ENCODE results near the gene TOX2. TPM values are rescaled to one million over a fixed set of nuclear protein-coding genes. Genes with fewer than 3 reads are reported as not detected.

TOX2 gene
- total RNA-seq, result 1 to 10 TPM in 1 of 3 donors, under 1 TPM in 2; 0.66 to 1.1 (median 0.87) TPM

DNA sequence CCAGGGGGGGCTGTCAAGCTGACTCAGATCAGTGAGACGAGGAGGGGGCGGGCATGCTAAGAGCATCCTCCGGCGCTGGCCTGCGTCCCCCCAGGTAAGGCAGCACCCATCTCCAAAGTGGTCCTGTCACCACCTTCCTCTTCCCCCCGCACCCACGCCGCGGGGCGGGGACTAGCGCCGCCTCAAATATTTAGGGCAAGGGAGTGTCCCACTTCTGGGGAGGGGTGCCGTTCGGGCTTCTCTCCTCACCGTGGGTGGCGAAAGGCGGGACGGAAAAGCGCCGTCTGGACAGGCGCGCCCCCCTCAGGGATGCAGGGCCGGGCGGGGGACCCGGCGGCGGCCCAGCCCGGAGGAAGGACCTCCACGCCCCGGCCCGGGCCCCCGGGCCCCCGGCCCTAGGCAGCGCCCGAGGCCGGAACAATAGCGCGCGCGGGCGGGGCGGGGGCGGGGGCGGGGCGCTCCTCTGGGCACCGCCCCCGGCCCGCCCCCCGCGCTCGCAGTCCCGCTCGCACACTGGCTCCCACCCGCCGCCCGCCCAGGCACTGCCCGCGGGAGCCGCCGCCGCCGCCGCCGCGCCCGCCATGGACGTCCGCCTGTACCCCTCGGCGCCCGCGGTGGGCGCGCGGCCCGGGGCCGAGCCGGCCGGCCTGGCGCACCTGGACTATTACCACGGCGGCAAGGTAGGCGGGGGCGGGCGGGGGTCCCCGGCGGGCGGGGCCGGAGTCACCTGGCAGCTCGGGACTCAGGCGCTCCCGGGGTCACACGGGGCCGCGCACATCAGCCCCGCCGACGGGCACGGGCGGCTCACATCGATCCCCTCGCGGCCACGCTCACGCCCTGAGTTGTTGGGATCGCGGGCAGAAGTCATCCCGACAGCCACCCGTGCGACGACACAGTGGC is at the start of gene TOX2:
TSS of gene TOX2 (plus strand) at position 542 of the 900 bp plus-strand sequence. CDS start at position 582, 40 bp downstream.
- peak; percentile 44 for DNase-seq
- peaks cover 44% of the 10 kb centered on the region for H3K27me3 Mint-ChIP-seq (ENCODE audit: low read depth)
- ATAC-seq, result peak; percentile 55 to 66
- peaks cover 12% of the 10 kb centered on the region for H3K9me3 Mint-ChIP-seq
- no peaks in the 10 kb centered on the region for H3K36me3 Mint-ChIP-seq (ENCODE audit: insufficient read depth)
- H3K4me1 Mint-ChIP-seq (ENCODE audit: low read depth), result peaks cover 26% of the 10 kb centered on the region
- H3K4me3 Mint-ChIP-seq, result peak within 1 kb of the TSS; percentile 79

GRCh38 chr20:43868091-43868490 is 46.6 kb upstream of the TOX2 start:
- H3K36me3 Mint-ChIP-seq (ENCODE audit: insufficient read depth), result no peaks in the 10 kb centered on the region
- DNase-seq, result no peak

DNA sequence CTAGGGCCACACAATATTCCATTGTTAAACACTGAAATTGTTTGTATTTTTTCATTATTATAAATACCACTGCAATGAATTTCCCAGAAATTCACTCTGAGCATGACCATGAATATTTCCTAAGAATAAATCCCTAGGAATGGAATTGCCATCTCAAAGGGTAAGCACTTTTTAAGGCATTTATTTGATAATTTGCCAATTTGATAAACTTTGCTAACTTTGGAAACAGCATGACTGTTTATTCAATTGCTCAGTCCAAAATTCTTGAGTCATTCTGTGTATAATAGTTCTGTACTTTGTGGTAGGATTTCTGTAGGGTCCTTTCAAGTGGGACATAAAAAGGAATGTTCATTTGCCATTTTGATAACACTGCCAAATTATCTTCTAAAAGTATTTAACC is 44.2 kb upstream of the TOX2 start:
- H3K4me3 Mint-ChIP-seq, result no peak overlapping the region
- DNase-seq, result no peak
- H3K27me3 Mint-ChIP-seq (ENCODE audit: low read depth), result no peaks in the 10 kb centered on the region
- H3K4me1 Mint-ChIP-seq (ENCODE audit: low read depth), result no peaks in the 10 kb centered on the region
- no peaks in the 10 kb centered on the region for H3K9me3 Mint-ChIP-seq
- no peak for ATAC-seq
- no peaks in the 10 kb centered on the region for H3K36me3 Mint-ChIP-seq (ENCODE audit: insufficient read depth)

More at GRCh38 chr20:43868091-43868490, 46.6 kb upstream of the TOX2 start:
- no peak for ATAC-seq
- Mint-ChIP-seq H3K4me1 (ENCODE audit: low read depth) (no peaks in the 10 kb centered on the region), H3K27me3 (ENCODE audit: low read depth) (no peaks in the 10 kb centered on the region), H3K4me3 (no peak overlapping the region), H3K9me3 (no peaks in the 10 kb centered on the region)

GRCh38 chr20:43878776-43879175 is 35.9 kb upstream of the TOX2 start:
- no peak for DNase-seq
- no peaks in the 10 kb centered on the region for H3K4me1 Mint-ChIP-seq (ENCODE audit: low read depth)
- no peak for ATAC-seq
- no peaks in the 10 kb centered on the region for H3K36me3 Mint-ChIP-seq (ENCODE audit: insufficient read depth)
- no peaks in the 10 kb centered on the region for H3K9me3 Mint-ChIP-seq
- H3K4me3 Mint-ChIP-seq, result no peak overlapping the region
- peaks cover 12% of the 10 kb centered on the region for H3K27me3 Mint-ChIP-seq (ENCODE audit: low read depth)

DNA sequence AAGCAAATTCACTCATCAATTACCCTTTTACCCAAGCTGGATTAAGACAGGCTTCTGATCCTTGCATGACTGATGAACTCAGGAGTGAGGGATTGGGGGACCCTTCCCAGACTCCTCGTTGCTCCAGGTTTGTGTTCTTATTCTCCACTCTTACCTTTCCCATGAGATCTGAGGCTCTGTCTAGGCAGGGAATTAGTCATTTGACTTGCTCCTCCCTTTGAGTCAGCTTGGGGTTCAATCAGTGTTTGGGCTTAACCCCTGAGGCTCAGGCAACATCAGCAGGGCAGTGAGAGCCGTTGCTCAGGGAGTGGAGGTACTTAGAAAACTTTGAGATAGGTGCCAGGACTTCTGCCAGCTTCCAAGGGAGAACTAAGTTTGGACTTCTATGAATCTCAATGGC is 20.7 kb upstream of the TOX2 start:
- ATAC-seq (no peak), DNase-seq (no peak)
- Mint-ChIP-seq H3K27me3 (ENCODE audit: low read depth) (peaks cover 8% of the 10 kb centered on the region), H3K4me1 (ENCODE audit: low read depth) (no peaks in the 10 kb centered on the region), H3K9me3 (peaks cover 33% of the 10 kb centered on the region), H3K36me3 (ENCODE audit: insufficient read depth) (peaks cover 1% of the 10 kb centered on the region), H3K4me3 (no peak overlapping the region)

- H3K9me3 Mint-ChIP-seq, result peaks cover 30% of the 10 kb centered on the region
- peaks cover 6% of the 10 kb centered on the region for H3K27me3 Mint-ChIP-seq (ENCODE audit: low read depth)
- H3K4me1 Mint-ChIP-seq (ENCODE audit: low read depth), result no peaks in the 10 kb centered on the region
- DNase-seq, result no peak
- H3K4me3 Mint-ChIP-seq, result no peak overlapping the region
- ATAC-seq, result no peak
- peaks cover 1% of the 10 kb centered on the region for H3K36me3 Mint-ChIP-seq (ENCODE audit: insufficient read depth)
Observed at GRCh38 chr20:43894491-43894890, 20.2 kb upstream of the TOX2 start.

DNA sequence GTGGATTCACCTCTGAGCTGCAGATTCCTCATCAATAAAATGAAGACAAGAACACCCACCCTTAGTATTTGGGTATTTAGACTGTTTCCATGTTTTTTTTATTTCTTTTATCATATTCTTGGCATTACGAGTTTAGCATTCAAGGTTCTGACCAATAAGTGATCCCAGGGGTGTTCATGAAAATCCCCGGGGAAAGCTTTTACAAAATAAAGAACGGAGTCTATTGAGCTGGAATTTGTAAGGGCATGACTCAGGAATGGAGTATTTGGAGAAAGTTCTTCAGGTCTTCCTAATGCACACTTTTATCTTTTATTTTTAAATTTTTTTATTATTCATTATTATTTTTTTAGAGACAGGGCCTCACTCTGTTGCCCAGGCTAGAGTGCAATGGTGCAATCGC is 19.4 kb upstream of the TOX2 start:
- peaks cover 3% of the 10 kb centered on the region for H3K27me3 Mint-ChIP-seq (ENCODE audit: low read depth)
- H3K9me3 Mint-ChIP-seq, result peaks cover 23% of the 10 kb centered on the region
- DNase-seq, result no peak
- H3K4me1 Mint-ChIP-seq (ENCODE audit: low read depth), result no peaks in the 10 kb centered on the region
- peaks cover 1% of the 10 kb centered on the region for H3K36me3 Mint-ChIP-seq (ENCODE audit: insufficient read depth)
- no peak overlapping the region for H3K4me3 Mint-ChIP-seq
- no peak for ATAC-seq

GRCh38 chr20:43899274-43900120 is 15.2 kb upstream of the TOX2 start:
- H3K9me3 Mint-ChIP-seq, result no peaks in the 10 kb centered on the region

GRCh38 chr20:43900121-43900466 is 14.6 kb upstream of the TOX2 start:
- Mint-ChIP-seq H3K4me1 (ENCODE audit: low read depth) (no peaks in the 10 kb centered on the region), H3K4me3 (no peak overlapping the region)

More at GRCh38 chr20:43899274-43900120, 15.2 kb upstream of the TOX2 start:
- DNase-seq (no peak), ATAC-seq (no peak)
- H3K27me3 Mint-ChIP-seq (ENCODE audit: low read depth), result peaks cover 2% of the 10 kb centered on the region
- H3K4me1 Mint-ChIP-seq (ENCODE audit: low read depth), result no peaks in the 10 kb centered on the region
- H3K36me3 Mint-ChIP-seq (ENCODE audit: insufficient read depth), result no peaks in the 10 kb centered on the region
- no peak overlapping the region for H3K4me3 Mint-ChIP-seq

GRCh38 chr20:43900496-43900895 is 14.2 kb upstream of the TOX2 start:
- DNase-seq (no peak), ATAC-seq (no peak)
- H3K9me3 Mint-ChIP-seq, result no peaks in the 10 kb centered on the region
- no peak overlapping the region for H3K4me3 Mint-ChIP-seq
- no peaks in the 10 kb centered on the region for H3K4me1 Mint-ChIP-seq (ENCODE audit: low read depth)
- peaks cover 2% of the 10 kb centered on the region for H3K27me3 Mint-ChIP-seq (ENCODE audit: low read depth)
- H3K36me3 Mint-ChIP-seq (ENCODE audit: insufficient read depth), result no peaks in the 10 kb centered on the region

More at GRCh38 chr20:43900121-43900466, 14.6 kb upstream of the TOX2 start:
- ATAC-seq (no peak), DNase-seq (no peak)
- H3K27me3 Mint-ChIP-seq (ENCODE audit: low read depth), result peaks cover 2% of the 10 kb centered on the region
- no peaks in the 10 kb centered on the region for H3K9me3 Mint-ChIP-seq
- H3K36me3 Mint-ChIP-seq (ENCODE audit: insufficient read depth), result no peaks in the 10 kb centered on the region

- H3K4me1 Mint-ChIP-seq (ENCODE audit: low read depth), result no peaks in the 10 kb centered on the region
- H3K4me3 Mint-ChIP-seq, result no peak overlapping the region
- H3K36me3 Mint-ChIP-seq (ENCODE audit: insufficient read depth), result no peaks in the 10 kb centered on the region
- H3K27me3 Mint-ChIP-seq (ENCODE audit: low read depth), result peaks cover 2% of the 10 kb centered on the region
- H3K9me3 Mint-ChIP-seq, result no peaks in the 10 kb centered on the region
- ATAC-seq, result no peak
- DNase-seq, result no peak
Observed at GRCh38 chr20:43901296-43901695, 13.4 kb upstream of the TOX2 start.

- ATAC-seq (no peak), DNase-seq (no peak)
- Mint-ChIP-seq H3K4me1 (ENCODE audit: low read depth) (no peaks in the 10 kb centered on the region), H3K9me3 (peaks cover 8% of the 10 kb centered on the region), H3K27me3 (ENCODE audit: low read depth) (no peaks in the 10 kb centered on the region), H3K36me3 (ENCODE audit: insufficient read depth) (no peaks in the 10 kb centered on the region), H3K4me3 (no peak overlapping the region)
Observed at GRCh38 chr20:43903953-43904826, 10.5 kb upstream of the TOX2 start.

DNA sequence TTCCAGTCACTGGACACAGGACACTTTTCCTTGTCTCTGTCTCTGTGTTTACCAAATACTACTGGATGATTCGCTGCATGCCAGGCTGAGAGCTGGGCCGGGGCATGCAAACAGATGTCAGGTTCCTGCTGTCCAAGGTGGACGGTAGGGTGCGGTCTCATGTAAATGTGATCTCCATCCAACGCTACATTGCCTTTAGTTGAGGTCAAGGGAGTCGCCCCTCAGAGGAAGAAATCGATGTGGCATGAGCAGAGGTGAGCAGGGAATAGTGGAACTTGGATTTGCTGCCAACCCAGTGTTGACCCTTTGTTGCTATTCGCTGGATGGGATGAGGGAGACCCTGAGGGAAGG is 9.8 kb upstream of the TOX2 start:
- ATAC-seq, result no peak
- no peak overlapping the region for H3K4me3 Mint-ChIP-seq
- DNase-seq, result no peak
- H3K27me3 Mint-ChIP-seq (ENCODE audit: low read depth), result no peaks in the 10 kb centered on the region
- no peaks in the 10 kb centered on the region for H3K4me1 Mint-ChIP-seq (ENCODE audit: low read depth)
- H3K36me3 Mint-ChIP-seq (ENCODE audit: insufficient read depth), result no peaks in the 10 kb centered on the region
- H3K9me3 Mint-ChIP-seq, result peaks cover 8% of the 10 kb centered on the region

GRCh38 chr20:43906505-43907034 is 8.1 kb upstream of the TOX2 start:
- H3K36me3 Mint-ChIP-seq (ENCODE audit: insufficient read depth), result no peaks in the 10 kb centered on the region
- peaks cover 3% of the 10 kb centered on the region for H3K27me3 Mint-ChIP-seq (ENCODE audit: low read depth)
- ATAC-seq (no peak), DNase-seq (no peak)
- H3K4me1 Mint-ChIP-seq (ENCODE audit: low read depth), result peaks cover 7% of the 10 kb centered on the region
- H3K9me3 Mint-ChIP-seq, result peaks cover 8% of the 10 kb centered on the region
- no peak overlapping the region for H3K4me3 Mint-ChIP-seq

Data from activated T-cell treated with anti-CD3 and anti-CD28 coated beads, Interleukin-2, amount 50 U/mL, for 4 hours (primary cell).